Measurements from ENCODE around the gene JPH4.
"Not testable (repeated sequence)": the region's sequence is repeated elsewhere in the genome, so short reads cannot be mapped to it uniquely, and the experiment has no call there.

Gene JPH4

DNA sequence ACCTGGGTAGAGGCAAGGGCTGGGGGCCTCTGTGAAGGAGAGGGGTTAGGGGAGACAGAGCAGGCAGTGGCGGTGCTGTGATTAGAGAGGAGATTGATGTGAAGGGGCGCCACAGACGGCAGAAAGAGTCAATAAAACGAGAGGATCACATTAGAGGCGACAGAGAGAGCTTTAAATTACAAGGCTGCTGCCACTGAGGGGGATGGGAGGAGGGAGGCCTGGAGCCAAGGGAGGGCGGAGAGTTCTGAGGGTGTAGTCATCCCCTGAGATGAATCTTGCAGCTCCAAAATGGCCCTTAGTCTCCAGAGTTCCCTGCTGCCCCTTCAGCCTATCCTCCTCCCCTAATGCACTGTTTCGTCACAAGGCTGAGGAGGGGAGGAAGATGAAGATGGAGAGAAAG, 39.8 kb downstream of the JPH4 start:
- Histone ChIP-seq H3K4me3 (ENCODE audit: low read depth, low read length, poor library complexity, severe bottlenecking) (no peak overlapping the region), H2AFZ (ENCODE audit: low read length) (no peak overlapping the region), H3K9me3 (ENCODE audit: low read length) (no peaks in the 10 kb centered on the region), H3K27me3 (ENCODE audit: insufficient read depth, low read length) (no peaks in the 10 kb centered on the region), H3F3A (ENCODE audit: insufficient read depth, low read length) (no peaks in the 10 kb centered on the region), H3K27ac (ENCODE audit: low read depth, low read length, poor library complexity, severe bottlenecking) (no peak overlapping the region), H3K4me1 (ENCODE audit: insufficient read depth, low read length, severe bottlenecking) (no peaks in the 10 kb centered on the region), H3K4me2 (ENCODE audit: low read length) (no peak overlapping the region), H3K79me2 (ENCODE audit: insufficient read depth, low read length) (no peaks in the 10 kb centered on the region), H3K9me2 (ENCODE audit: low read depth, low read length) (no peaks in the 10 kb centered on the region), H3K9ac (ENCODE audit: low read length) (no peak overlapping the region), H4K20me1 (ENCODE audit: insufficient read depth, low read length) (no peaks in the 10 kb centered on the region), H3K36me3 (ENCODE audit: insufficient read depth, low read length) (no peaks in the 10 kb centered on the region)
- TF ChIP-seq CTCF (IDR thresholded peaks at IDR 0.05; ENCODE audit: low read length) (no peak), EZH2 (IDR thresholded peaks at IDR 0.05; ENCODE audit: borderline replicate concordance, low read length) (no peak)

DNA sequence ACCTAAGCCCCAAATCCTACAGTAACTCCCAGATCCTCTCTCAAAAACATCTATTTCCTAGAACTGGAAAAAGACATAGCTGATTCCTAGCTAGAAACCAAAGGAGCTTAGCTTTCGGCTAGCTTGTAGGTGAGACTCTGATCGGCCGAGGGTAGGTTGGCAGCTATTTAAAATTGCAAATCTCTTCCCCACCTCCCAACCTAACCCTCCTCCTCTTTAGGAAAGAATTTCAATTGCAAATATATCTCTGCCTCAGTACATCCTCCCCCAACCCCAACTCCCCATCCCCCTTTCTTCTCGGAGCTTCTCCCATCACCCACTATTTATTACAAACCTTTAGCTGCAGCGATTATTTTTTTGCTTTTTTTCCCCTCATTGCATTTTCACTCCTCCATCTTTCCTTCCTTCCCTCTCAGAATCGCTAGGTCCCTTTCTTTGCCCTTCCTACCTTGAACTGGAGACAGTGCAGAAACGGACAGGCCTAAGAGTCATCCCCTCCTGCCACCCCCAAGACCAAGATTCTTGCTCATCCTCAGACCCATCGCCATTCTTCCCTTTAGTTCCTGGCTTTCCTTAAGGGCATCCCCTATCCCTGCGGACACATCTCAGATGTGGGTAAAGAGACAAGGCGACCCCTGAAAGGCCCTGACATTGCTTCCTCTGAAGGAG, 40.4 kb downstream of the JPH4 start:
- H3K4me1 ChIP-seq (ENCODE audit: insufficient read depth, low read length, severe bottlenecking) = no peaks in the 10 kb centered on the region
- H3K9me2 ChIP-seq (ENCODE audit: low read depth, low read length) = no peaks in the 10 kb centered on the region
- H4K20me1 ChIP-seq (ENCODE audit: insufficient read depth, low read length) = no peaks in the 10 kb centered on the region
- H3K27me3 ChIP-seq (ENCODE audit: insufficient read depth, low read length) = no peaks in the 10 kb centered on the region
- no peaks in the 10 kb centered on the region for H3K36me3 ChIP-seq (ENCODE audit: insufficient read depth, low read length)
- no peak overlapping the region for H2AFZ ChIP-seq (ENCODE audit: low read length)
- no peak overlapping the region for H3K9ac ChIP-seq (ENCODE audit: low read length)
- no peak overlapping the region for H3K4me2 ChIP-seq (ENCODE audit: low read length)
- no peaks in the 10 kb centered on the region for H3K9me3 ChIP-seq (ENCODE audit: low read length)
- no peak overlapping the region for H3K4me3 ChIP-seq (ENCODE audit: low read depth, low read length, poor library complexity, severe bottlenecking)
- no peaks in the 10 kb centered on the region for H3F3A ChIP-seq (ENCODE audit: insufficient read depth, low read length)
- TF ChIP-seq CTCF (IDR thresholded peaks at IDR 0.05; ENCODE audit: low read length) (no peak), EZH2 (IDR thresholded peaks at IDR 0.05; ENCODE audit: borderline replicate concordance, low read length) (no peak)
- H3K79me2 ChIP-seq (ENCODE audit: insufficient read depth, low read length) = no peaks in the 10 kb centered on the region
- no peak overlapping the region for H3K27ac ChIP-seq (ENCODE audit: low read depth, low read length, poor library complexity, severe bottlenecking)

- TF ChIP-seq CTCF (IDR thresholded peaks at IDR 0.05; ENCODE audit: low read length) = no peak
- TF ChIP-seq EZH2 (IDR thresholded peaks at IDR 0.05; ENCODE audit: borderline replicate concordance, low read length) = no peak
- H3K9me2 ChIP-seq (ENCODE audit: low read depth, low read length) = no peaks in the 10 kb centered on the region
- no peaks in the 10 kb centered on the region for H4K20me1 ChIP-seq (ENCODE audit: insufficient read depth, low read length)
- no peaks in the 10 kb centered on the region for H3K4me1 ChIP-seq (ENCODE audit: insufficient read depth, low read length, severe bottlenecking)
- no peaks in the 10 kb centered on the region for H3F3A ChIP-seq (ENCODE audit: insufficient read depth, low read length)
- H3K9ac ChIP-seq (ENCODE audit: low read length) = no peak overlapping the region
- H3K4me2 ChIP-seq (ENCODE audit: low read length) = no peak overlapping the region
- H3K36me3 ChIP-seq (ENCODE audit: insufficient read depth, low read length) = no peaks in the 10 kb centered on the region
- H2AFZ ChIP-seq (ENCODE audit: low read length) = no peak overlapping the region
- no peaks in the 10 kb centered on the region for H3K79me2 ChIP-seq (ENCODE audit: insufficient read depth, low read length)
- no peaks in the 10 kb centered on the region for H3K9me3 ChIP-seq (ENCODE audit: low read length)
- no peak overlapping the region for H3K4me3 ChIP-seq (ENCODE audit: low read depth, low read length, poor library complexity, severe bottlenecking)
- H3K27ac ChIP-seq (ENCODE audit: low read depth, low read length, poor library complexity, severe bottlenecking) = no peak overlapping the region
- H3K27me3 ChIP-seq (ENCODE audit: insufficient read depth, low read length) = no peaks in the 10 kb centered on the region
Measured at GRCh38 chr14:23537351-23538049, 41.1 kb downstream of the JPH4 start.

DNA sequence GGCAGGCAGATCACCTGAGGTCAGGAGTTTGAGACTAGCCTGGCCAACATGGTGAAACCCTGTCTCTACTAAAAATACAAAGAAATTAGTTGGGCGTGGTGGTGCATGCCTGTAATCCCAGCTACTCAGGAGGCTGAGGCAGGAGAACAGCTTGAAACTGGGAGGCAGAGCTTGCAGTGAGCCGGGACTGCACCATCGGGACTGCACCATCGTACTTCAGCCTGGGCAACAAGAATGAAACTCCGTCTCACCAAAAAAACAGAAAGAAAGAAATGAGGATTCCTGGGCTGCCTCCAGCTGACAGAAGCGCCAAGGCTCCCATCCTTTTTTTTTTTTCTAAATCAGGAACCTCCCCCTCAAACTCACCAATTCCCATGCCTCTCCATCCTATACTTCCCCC, 41.7 kb downstream of the JPH4 start:
- H3K9ac ChIP-seq (ENCODE audit: low read length); H3K4me2 ChIP-seq (ENCODE audit: low read length): not testable (repeated sequence)

More for the DNA sequence above, 41.7 kb downstream of the JPH4 start:
- not testable (repeated sequence) for H3K27ac ChIP-seq (ENCODE audit: low read depth, low read length, poor library complexity, severe bottlenecking); H2AFZ ChIP-seq (ENCODE audit: low read length); H4K20me1 ChIP-seq (ENCODE audit: insufficient read depth, low read length); H3K27me3 ChIP-seq (ENCODE audit: insufficient read depth, low read length); H3K9me2 ChIP-seq (ENCODE audit: low read depth, low read length); H3F3A ChIP-seq (ENCODE audit: insufficient read depth, low read length); H3K79me2 ChIP-seq (ENCODE audit: insufficient read depth, low read length); H3K36me3 ChIP-seq (ENCODE audit: insufficient read depth, low read length); H3K9me3 ChIP-seq (ENCODE audit: low read length); H3K4me3 ChIP-seq (ENCODE audit: low read depth, low read length, poor library complexity, severe bottlenecking); H3K4me1 ChIP-seq (ENCODE audit: insufficient read depth, low read length, severe bottlenecking)
